ENCODE results near the gene KSR2.
A peak's percentile ranks its signal among the peaks of the same experiment; 100 is the strongest.
"Not testable (repeated sequence)": the region's sequence is repeated elsewhere in the genome, so short reads cannot be mapped to it uniquely, and the experiment has no call there.

Gene KSR2

GRCh38 chr12:117680312-117680711 is 288.5 kb downstream of the KSR2 start:
- DNase-seq, result peak; percentile 73

- DNase-seq, result peak; percentile 61
Measured at GRCh38 chr12:117679776-117680175, 289.0 kb downstream of the KSR2 start.

DNA sequence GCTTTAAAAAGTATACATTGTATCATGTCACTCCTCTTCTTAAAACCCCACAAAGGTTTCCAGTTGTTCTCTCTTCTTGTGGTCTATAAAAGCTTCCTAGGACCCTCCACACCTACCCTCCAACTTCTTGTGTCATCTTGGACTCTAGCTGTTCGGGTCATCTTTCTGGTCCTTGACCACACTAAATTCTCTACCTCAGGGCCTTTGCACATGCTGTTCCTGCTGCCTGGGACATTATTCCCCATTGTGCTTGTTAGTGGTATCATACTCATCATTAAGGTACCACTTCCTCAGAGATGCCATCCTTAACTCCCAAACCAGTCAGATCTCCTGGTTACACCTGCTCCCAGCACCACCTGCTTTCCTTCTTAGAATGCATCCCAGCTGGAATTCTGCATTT is 294.0 kb downstream of the KSR2 start:
- no peak for DNase-seq

DNA sequence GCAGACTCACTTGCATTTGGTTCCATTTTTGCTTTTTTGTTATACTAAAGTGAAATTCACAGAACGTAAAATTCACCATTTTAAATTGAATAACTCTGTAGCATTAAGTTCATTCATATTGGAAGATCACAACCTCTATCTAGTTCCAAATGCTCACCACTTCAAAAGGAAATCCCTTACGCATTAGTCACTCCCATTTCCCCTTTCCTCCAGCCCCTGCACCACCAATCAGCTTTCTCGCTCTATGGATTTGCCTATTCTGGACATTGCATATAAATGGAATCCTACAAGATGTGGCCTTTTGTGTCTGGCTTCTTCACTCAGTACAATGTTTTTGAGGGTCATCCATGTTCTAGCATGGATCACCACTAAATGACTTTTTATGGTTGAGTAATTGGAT is 294.5 kb downstream of the KSR2 start:
- peak; percentile 73 for DNase-seq

DNA sequence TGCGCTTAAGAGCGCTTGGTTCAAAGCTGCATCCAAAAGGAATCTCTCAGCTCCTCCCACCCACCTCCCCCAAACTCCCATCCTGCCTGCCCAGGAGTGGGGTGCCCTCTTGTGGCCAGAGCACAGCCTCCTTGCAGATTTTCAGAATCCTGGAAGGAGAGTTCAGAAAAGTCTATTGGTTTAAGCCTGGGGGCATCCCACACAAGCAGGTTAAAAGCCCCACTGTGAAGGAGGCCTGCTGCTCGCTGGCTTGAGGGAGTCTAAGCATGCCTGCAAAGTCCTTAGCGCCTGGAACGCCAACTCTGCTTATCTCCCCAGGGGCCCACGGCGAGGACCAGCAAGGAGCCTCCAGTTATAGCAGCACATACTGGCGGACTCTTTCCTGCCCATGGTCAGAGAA is 297.1 kb downstream of the KSR2 start:
- DNase-seq, result peak; percentile 49

GRCh38 chr12:117664169-117664568 is 304.6 kb downstream of the KSR2 start:
- DNase-seq, result no peak

DNA sequence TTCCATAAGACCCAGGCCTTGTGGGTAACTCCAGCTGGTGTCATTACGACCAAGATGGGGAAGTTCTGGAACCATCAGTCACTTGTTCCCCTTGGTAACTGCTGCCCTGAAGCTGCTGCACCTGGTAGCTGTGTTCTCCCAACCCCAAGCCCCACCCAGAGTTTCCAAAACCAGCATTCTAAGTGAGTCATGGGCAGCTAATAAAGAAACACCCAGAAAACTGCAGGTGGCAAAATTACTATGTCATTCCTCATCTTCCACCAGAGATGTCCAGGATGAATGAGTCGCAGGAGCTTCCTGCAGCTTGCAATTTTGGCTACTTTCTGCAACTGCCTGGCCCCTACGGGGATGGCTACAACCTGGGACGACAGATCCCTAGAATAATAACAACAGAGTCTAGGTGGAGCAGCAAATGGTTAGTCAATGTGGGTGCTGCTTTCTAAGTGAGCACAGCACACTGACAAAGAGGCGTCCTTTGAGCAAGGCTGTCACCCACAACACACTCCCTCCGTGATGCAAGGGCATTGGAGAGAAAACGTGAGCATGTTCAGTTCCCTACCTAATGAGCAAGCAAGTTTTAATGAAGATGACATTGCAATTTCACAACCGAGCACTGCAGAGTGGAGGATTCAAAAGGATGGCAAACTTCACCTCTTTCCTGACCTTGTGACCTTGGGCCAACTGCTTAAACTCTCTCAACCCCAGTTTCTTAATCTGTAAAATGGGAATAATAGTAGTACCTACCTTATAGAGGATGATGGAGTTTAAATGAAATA is 306.0 kb downstream of the KSR2 start:
- DNase-seq, result peak; percentile 72

GRCh38 chr12:117662220-117662619 is 306.6 kb downstream of the KSR2 start:
- DNase-seq, result no peak

- no peak for DNase-seq
Measured at GRCh38 chr12:117661471-117661870, 307.3 kb downstream of the KSR2 start.

DNA sequence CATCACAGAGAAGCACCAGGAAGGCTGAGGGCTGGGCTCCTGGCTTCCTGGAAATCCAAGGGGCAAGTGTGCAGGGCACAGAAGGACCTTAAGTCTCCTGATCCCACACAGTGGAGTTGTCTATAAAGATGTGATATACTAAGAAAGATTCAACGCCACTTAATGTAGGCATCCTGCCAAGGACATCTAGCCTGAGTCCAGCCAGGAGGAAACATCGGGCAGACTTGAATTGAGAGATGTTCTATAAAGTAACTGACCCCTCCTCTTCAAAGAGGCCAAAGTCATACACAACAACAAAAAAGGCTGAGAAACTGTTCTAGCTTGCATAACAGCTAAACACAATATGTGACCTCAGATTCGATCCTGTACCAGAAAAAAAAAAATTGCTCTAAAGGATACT is 307.9 kb downstream of the KSR2 start:
- no peak for DNase-seq

DNA sequence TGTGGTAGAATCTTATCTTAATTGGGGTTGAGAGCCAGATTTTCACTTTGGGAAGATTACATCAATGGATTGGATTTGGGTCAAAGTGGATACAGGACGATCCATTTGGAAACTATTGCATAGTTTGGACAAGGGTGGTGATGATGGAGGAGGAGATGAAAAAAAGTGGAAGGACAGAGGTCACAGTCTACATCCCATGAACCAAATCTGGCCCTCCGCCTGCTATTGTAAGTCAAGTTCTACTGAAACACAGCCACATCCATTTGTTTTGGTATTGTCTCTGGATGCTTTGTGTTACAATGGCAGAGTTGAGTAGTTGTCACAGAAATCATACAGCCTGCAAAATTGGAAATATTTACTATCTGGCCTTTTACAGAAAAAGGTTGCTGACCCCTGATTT is 310.6 kb downstream of the KSR2 start:
- DNase-seq, result no peak

GRCh38 chr12:117649796-117650195 is 319.0 kb downstream of the KSR2 start:
- no peak for DNase-seq

DNA sequence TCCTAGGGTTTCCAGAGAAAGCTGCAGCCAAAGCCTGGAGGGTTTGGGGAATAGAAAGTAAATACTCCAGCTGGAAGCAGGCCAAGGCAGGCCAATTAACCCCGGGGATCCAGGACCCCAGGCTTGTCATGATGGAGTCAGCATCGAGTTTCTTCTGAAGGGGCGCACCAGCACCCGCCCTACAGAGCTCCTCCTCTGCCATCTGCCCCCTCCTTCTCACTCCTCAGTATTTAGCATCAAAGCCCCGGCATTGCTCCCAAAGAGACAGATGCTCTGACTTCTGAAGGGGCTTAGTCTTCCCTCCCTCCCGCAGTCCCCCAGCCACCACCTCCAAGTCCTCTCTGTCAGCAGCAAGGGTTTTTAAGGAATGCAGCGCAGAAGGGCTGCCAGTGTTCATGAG is 322.3 kb downstream of the KSR2 start:
- no peak for DNase-seq

DNA sequence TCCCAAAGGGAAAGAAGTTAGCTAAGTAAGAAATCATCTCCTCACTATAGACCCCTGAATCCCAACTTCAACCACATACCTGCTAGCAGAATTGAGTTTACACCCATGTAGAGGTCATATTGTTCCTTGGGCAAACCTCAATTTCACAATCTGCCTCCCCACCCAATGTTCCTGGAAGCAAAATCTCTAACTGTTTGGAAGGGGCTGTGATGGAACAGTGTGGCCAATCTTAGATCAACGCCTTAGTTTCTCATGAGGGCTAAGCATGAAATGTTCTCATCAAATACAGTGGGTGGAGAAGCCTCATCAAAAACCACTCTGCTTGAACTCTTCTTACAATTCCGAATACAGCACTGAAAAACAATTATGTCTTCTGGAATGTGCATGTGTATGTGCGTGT is 323.3 kb downstream of the KSR2 start:
- no peak for DNase-seq

- no peak for DNase-seq
Measured at GRCh38 chr12:117643971-117644370, 324.8 kb downstream of the KSR2 start.

- no peak for DNase-seq
Measured at GRCh38 chr12:117641885-117642284, 326.9 kb downstream of the KSR2 start.

- no peak for DNase-seq
Measured at GRCh38 chr12:117640511-117640910, 328.3 kb downstream of the KSR2 start.

DNA sequence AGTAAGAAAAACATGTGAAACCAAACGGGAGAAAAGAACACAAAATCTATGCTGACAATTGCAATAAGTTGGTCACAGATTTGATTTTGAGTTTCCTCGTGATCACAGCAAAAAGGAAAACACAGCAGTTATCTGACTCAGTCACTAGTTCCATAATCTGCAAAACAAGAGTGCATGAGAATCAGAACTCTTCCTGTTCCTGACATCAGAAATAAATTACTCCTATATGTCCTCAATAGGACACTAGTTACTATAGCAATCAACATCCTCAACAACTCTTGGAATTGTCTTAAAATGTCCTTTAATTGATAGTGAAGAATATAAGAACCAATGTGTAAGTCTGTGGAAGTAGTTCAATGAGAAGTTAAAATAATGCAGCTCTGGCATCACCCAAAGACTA is 339.3 kb downstream of the KSR2 start:
- no peak for DNase-seq

GRCh38 chr12:117628711-117629110 is 340.1 kb downstream of the KSR2 start:
- DNase-seq, result not testable (repeated sequence)

DNA sequence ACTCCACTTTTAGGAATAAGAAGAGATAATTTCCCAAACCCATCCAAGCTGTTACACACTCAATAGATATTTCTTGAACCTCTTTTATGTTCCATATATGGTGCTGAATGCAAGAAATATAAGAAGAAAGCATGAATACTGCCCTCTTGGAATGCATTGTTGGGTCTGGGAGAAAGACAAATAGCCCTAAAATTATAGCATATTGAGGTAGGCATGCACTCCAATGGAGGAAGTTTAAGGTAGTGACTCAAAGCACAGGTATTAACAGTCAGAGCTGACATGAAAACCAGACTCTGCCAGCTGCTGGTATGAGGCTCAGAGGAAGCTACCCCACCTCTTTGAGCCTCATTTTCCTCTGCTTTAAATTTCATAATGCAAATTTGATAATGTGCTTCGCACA is 346.0 kb downstream of the KSR2 start:
- peak; percentile 86 for DNase-seq

GRCh38 chr12:117622087-117622486 is 346.7 kb downstream of the KSR2 start:
- DNase-seq, result peak; percentile 85

DNA sequence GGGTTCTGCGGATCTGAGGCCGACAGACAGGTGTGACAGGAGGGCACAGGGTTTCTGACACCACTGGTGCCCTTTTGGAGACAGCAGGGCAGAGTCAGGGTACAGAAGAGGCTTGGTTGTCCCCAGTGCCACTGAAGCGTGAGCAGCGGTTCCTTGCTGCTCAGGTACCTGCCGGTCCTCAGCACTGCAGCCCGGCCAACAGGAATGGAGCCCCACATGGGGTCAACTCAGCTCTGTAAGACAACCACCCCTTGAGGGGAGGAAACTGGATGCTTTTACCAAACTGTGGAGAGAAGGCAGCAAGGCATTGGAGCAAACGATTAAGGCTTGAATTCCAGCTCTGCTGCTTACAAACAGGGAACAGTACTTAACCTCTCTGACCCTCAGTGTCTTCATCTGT is 361.0 kb downstream of the KSR2 start:
- DNase-seq, result no peak

DNA sequence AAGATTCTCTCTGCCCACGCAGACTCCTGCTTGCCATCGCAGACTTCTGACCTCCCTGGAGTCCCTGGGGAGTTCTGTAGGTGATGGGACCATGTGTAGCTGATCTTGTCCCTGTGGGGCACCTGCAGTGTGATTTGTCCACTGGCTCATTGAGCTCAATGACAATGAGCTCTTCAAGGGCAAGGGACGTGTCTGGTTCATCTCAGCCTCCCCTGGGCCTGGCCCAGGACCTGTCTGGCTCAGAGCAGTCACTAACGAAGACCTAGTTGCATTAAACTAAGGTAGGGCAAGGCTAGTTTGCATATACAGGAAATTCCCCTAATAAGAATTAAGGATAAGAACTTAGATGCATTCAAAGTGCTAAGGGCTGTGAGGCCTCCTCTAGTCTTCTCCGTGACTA is 361.8 kb downstream of the KSR2 start:
- no peak for DNase-seq

GRCh38 chr12:117606024-117606423 is 362.8 kb downstream of the KSR2 start:
- DNase-seq, result no peak

Data from fibroblast of skin of right quadriceps (primary cell).